RWPE2 (cell line): ENCODE results near the gene NPR1.

Experiments used
- ATAC-seq: fragments of 200-7000 bp; cut with Tn5 transposase; 3 replicates; pipeline ENCODE4 v1.9.1; 2021; ENCODE audit warnings: low read depth
- DNase-seq: peaks from one replicate; pipeline ENCODE4 v3.0.0-alpha.2; 2020; ENCODE audit warnings: low spot score
- H3K27ac ChIP-seq: fragments of 450-650 bp; 2 replicates; pipeline ENCODE4 v1.5.1; 2017; ENCODE audit warnings: mild to moderate bottlenecking; ENCODE audit not compliant: poor library complexity, severe bottlenecking
- H3K27me3 ChIP-seq: fragments of 250-450 bp; sonication (Bioruptor Pico); 2 replicates; pipeline ENCODE4 v1.5.1; 2021; ENCODE audit warnings: mild to moderate bottlenecking, moderate library complexity; ENCODE audit not compliant: insufficient read depth, poor library complexity, severe bottlenecking
- H3K36me3 ChIP-seq: fragments of 250-450 bp; sonication (Bioruptor Pico); 2 replicates; pipeline ENCODE4 v1.5.1; 2020; ENCODE audit warnings: low read depth, mild to moderate bottlenecking, moderate library complexity
- H3K4me1 ChIP-seq: fragments of 250-450 bp; sonication (Bioruptor Pico); 2 replicates; pipeline ENCODE4 v1.5.1; 2021; ENCODE audit warnings: mild to moderate bottlenecking, moderate library complexity; ENCODE audit not compliant: insufficient read depth, poor library complexity, severe bottlenecking
- H3K4me3 ChIP-seq: fragments of 250-450 bp; sonication (Bioruptor Pico); 2 replicates; pipeline ENCODE4 v1.5.1; 2021; ENCODE audit warnings: mild to moderate bottlenecking, moderate library complexity; ENCODE audit not compliant: severe bottlenecking
- H3K9me3 ChIP-seq: fragments of 250-450 bp; sonication (Bioruptor Pico); 2 replicates; pipeline ENCODE4 v1.5.1; 2021; ENCODE audit warnings: mild to moderate bottlenecking, moderate library complexity; ENCODE audit not compliant: severe bottlenecking
- CTCF ChIP-seq: fragments of 450-650 bp; IDR thresholded peaks from one replicate; pipeline ENCODE4 v1.5.1; 2017; ENCODE audit warnings: mild to moderate bottlenecking, moderate library complexity; ENCODE audit not compliant: poor library complexity, severe bottlenecking

NPR1 gene

GRCh38 chr1:153683854-153684253, 5.4 kb downstream of the NPR1 start:
- Histone ChIP-seq H3K27me3 (peaks cover 21% of the 10 kb centered on the region), H3K4me3 (no peak overlapping the region), H3K9me3 (no peaks in the 10 kb centered on the region), H3K4me1 (no peaks in the 10 kb centered on the region), H3K27ac (no peak overlapping the region), H3K36me3 (no peaks in the 10 kb centered on the region)
- peak; percentile 32; the same call in 1 of the 3 replicates for ATAC-seq
- DNase-seq, result no peak
- no peak for TF ChIP-seq CTCF

- H3K9me3 ChIP-seq, result no peaks in the 10 kb centered on the region
- DNase-seq (no peak), ATAC-seq (no peak)
- H3K4me1 ChIP-seq, result no peaks in the 10 kb centered on the region
- H3K4me3 ChIP-seq, result no peak overlapping the region
- H3K36me3 ChIP-seq, result no peaks in the 10 kb centered on the region
- H3K27me3 ChIP-seq, result peaks cover 11% of the 10 kb centered on the region
- H3K27ac ChIP-seq, result no peak overlapping the region
- no peak for TF ChIP-seq CTCF
Observed at GRCh38 chr1:153684892-153685291, 6.4 kb downstream of the NPR1 start.

GRCh38 chr1:153685544-153686340, 7.3 kb downstream of the NPR1 start:
- no peak for TF ChIP-seq CTCF

GRCh38 chr1:153687346-153688125, 9.0 kb downstream of the NPR1 start:
- H3K4me3 ChIP-seq, result no peak overlapping the region
- ATAC-seq (no peak), DNase-seq (no peak)
- no peak for TF ChIP-seq CTCF
- no peaks in the 10 kb centered on the region for H3K9me3 ChIP-seq
- H3K4me1 ChIP-seq, result no peaks in the 10 kb centered on the region
- H3K36me3 ChIP-seq, result no peaks in the 10 kb centered on the region
- no peaks in the 10 kb centered on the region for H3K27me3 ChIP-seq
- H3K27ac ChIP-seq, result no peak overlapping the region

More at GRCh38 chr1:153685544-153686340, 7.3 kb downstream of the NPR1 start:
- no peaks in the 10 kb centered on the region for H3K36me3 ChIP-seq
- H3K4me1 ChIP-seq, result no peaks in the 10 kb centered on the region
- H3K4me3 ChIP-seq, result no peak overlapping the region
- H3K27ac ChIP-seq, result no peak overlapping the region
- peaks cover 5% of the 10 kb centered on the region for H3K27me3 ChIP-seq
- no peaks in the 10 kb centered on the region for H3K9me3 ChIP-seq
- no peak for ATAC-seq
- DNase-seq, result no peak
